Measurements from ENCODE around the gene CACNG8.
A peak's percentile ranks its signal among the peaks of the same experiment; 100 is the strongest.

CACNG8 gene

GRCh38 chr19:54021932-54022331, 59.2 kb downstream of the CACNG8 start:
- no peak for TF ChIP-seq CTCF (IDR thresholded peaks at IDR 0.05; ENCODE audit: borderline replicate concordance, insufficient read depth, low read depth, low read length)
- no peak overlapping the region for H3K4me3 ChIP-seq (ENCODE audit: low read depth, low read length)

- no peak overlapping the region for H3K4me3 ChIP-seq (ENCODE audit: low read depth, low read length)
- TF ChIP-seq CTCF (IDR thresholded peaks at IDR 0.05; ENCODE audit: borderline replicate concordance, insufficient read depth, low read depth, low read length) = no peak
Observed at GRCh38 chr19:54023191-54023590, 60.5 kb downstream of the CACNG8 start.

- no peak for TF ChIP-seq CTCF (IDR thresholded peaks at IDR 0.05; ENCODE audit: borderline replicate concordance, insufficient read depth, low read depth, low read length)
- H3K4me3 ChIP-seq (ENCODE audit: low read depth, low read length) = no peak overlapping the region
Observed at GRCh38 chr19:54024660-54025059, 61.9 kb downstream of the CACNG8 start.

GRCh38 chr19:54026656-54027055, 63.9 kb downstream of the CACNG8 start:
- no peak overlapping the region for H3K4me3 ChIP-seq (ENCODE audit: low read depth, low read length)
- TF ChIP-seq CTCF (IDR thresholded peaks at IDR 0.05; ENCODE audit: borderline replicate concordance, insufficient read depth, low read depth, low read length) = no peak

GRCh38 chr19:54029301-54029700, 66.6 kb downstream of the CACNG8 start:
- H3K4me3 ChIP-seq (ENCODE audit: low read depth, low read length) = no peak overlapping the region
- TF ChIP-seq CTCF (IDR thresholded peaks at IDR 0.05; ENCODE audit: borderline replicate concordance, insufficient read depth, low read depth, low read length) = no peak

- H3K4me3 ChIP-seq (ENCODE audit: low read depth, low read length) = no peak overlapping the region
- peak; percentile 40; the same call in 1 of the 2 replicates for TF ChIP-seq CTCF (IDR thresholded peaks at IDR 0.05; ENCODE audit: borderline replicate concordance, insufficient read depth, low read depth, low read length)
Observed at GRCh38 chr19:54029930-54030490, 67.3 kb downstream of the CACNG8 start.

- no peak overlapping the region for H3K4me3 ChIP-seq (ENCODE audit: low read depth, low read length)
Observed at GRCh38 chr19:54030895-54031586, 68.3 kb downstream of the CACNG8 start.

More at GRCh38 chr19:54030895-54031586, 68.3 kb downstream of the CACNG8 start:
- TF ChIP-seq CTCF (IDR thresholded peaks at IDR 0.05; ENCODE audit: borderline replicate concordance, insufficient read depth, low read depth, low read length) = no peak
